Esophagus squamous epithelium (tissue), 5 donors: ENCODE data around the gene MRTO4. TPM values are rescaled to one million over a fixed set of nuclear protein-coding genes. Genes with fewer than 3 reads are reported as not detected.

Source experiments
- DNase-seq: peaks from one replicate; lab custom pipeline; 2025; lab: John Stamatoyannopoulos, UW
- H3K27ac ChIP-seq, 4 donors: fragments of 200-600 bp; sonication (generic); one replicate each; pipeline ENCODE4 v1.5.1; 2016 to 2019; ENCODE audit warnings: mild to moderate bottlenecking in 1 of 4
- H3K27me3 ChIP-seq, 4 donors: fragments of 200-600 bp; sonication (generic); 1 replicate in 3 of 4; 2 replicates in 1 of 4; pipeline versions ENCODE4 v1.5.1 to v1.6.0; 2017 to 2021; ENCODE audit warnings: antibody characterized with exemption in 1 of 4
- H3K36me3 ChIP-seq, 3 donors: fragments of 200-600 bp; sonication (generic); one replicate each; pipeline ENCODE4 v1.5.1; 2016 to 2019
- H3K4me1 ChIP-seq, 3 donors: fragments of 200-600 bp; sonication (generic); one replicate each; pipeline ENCODE4 v1.5.1; 2017 to 2019
- H3K4me3 ChIP-seq, 4 donors: fragments of 200-600 bp; sonication (generic); 1 replicate in 3 of 4; 2 replicates in 1 of 4; pipeline ENCODE4 v1.5.1; 2016 to 2019; ENCODE audit warnings: mild to moderate bottlenecking in 2 of 4, moderate library complexity in 1 of 4
- H3K9me3 ChIP-seq, 3 donors: fragments of 200-600 bp; sonication (generic); one replicate each; pipeline ENCODE4 v1.5.1; 2016 to 2019
- CTCF ChIP-seq, 6 experiments: fragments of 450-650 bp in 4 of 6; fragments of 200-600 bp in 2 of 6; sonication (generic) in 2 of 6; IDR thresholded peaks; one replicate each; pipeline ENCODE4 v1.5.1; 2016 to 2019; ENCODE audit warnings: antibody characterized with exemption in 6 of 6, mild to moderate bottlenecking in 4 of 6, moderate library complexity in 4 of 6
- POLR2A ChIP-seq, 4 donors: fragments of 450-650 bp; IDR thresholded peaks; one replicate each; pipeline ENCODE4 v1.6.1; 2017; ENCODE audit warnings: antibody characterized with exemption in 4 of 4, mild to moderate bottlenecking in 4 of 4, moderate library complexity in 3 of 4
- WGBS, 2 donors: methylation state at CpG; one replicate each; pipeline ENCODE4 v1.1.5; 2018; 5-methylcytosine and 5-hydroxymethylcytosine counted together
- intact Hi-C: fragments of 100-400 bp; cut with DNase I; formaldehyde crosslinking; loops from one replicate; pipeline ENCODE4 v1.15.0; 2022
- total RNA-seq, 4 donors: library from RNA; depleted of rRNA; stranded (reverse); fragments of >200 nt; gene quantifications; one replicate each; pipeline ENCODE4 v1.1.0, GENCODE V29; 2016
- donor health status: DM: yes; HTN: yes; CAD: no.

The MRTO4 gene
- total RNA-seq = 10 to 100 TPM; 25.4 to 48.3 (median 34.2) TPM

GRCh38 chr1:19251305-19252196, at the start of gene MRTO4, which contains the start of gene EMC1:
Gene MRTO4, plus strand, starts transcription at chr1:19251805. Its CDS starts 31 bp downstream, at chr1:19251836.
Gene EMC1, minus strand, starts transcription at chr1:19251524. Its CDS starts 15 bp downstream, at chr1:19251509.
- Histone ChIP-seq H3K27ac (peak within 1 kb of the TSS; percentile 91 to 95 (median 94)), H3K4me1 (peaks cover 17 to 48% (median 26%) of the 10 kb centered on the region in 3 donors), H3K27me3 (no peaks in the 10 kb centered on the region), H3K36me3 (peaks cover 0 to 36% (median 0%) of the 10 kb centered on the region in 3 donors), H3K4me3 (peak within 1 kb of the TSS; percentile 73 to 96 (median 84)), H3K9me3 (no peaks in the 10 kb centered on the region)
- intact Hi-C loops = loop anchor here (10.0 kb wide), 1 partner anchor 403 kb away; no protein-coding TSS in a partner anchor
- 0 to 3% methylated on average over 15 to 32 of the region's 81 CpGs for WGBS, 2 donors
- peak in 1 of 4 donors; percentile 14 for TF ChIP-seq POLR2A (IDR thresholded peaks at IDR 0.05)
- TF ChIP-seq CTCF (IDR thresholded peaks at IDR 0.05) = peak in 1 of 6 experiments; percentile 43
- peak; percentile 16 for DNase-seq

- no peak for TF ChIP-seq CTCF (IDR thresholded peaks at IDR 0.05)
- no peak for TF ChIP-seq POLR2A (IDR thresholded peaks at IDR 0.05)
- intact Hi-C loops = no loop called here
- Histone ChIP-seq H3K27me3 (no peaks in the 10 kb centered on the region), H3K9me3 (no peaks in the 10 kb centered on the region), H3K4me1 (peaks cover 5 to 60% (median 52%) of the 10 kb centered on the region in 3 donors), H3K4me3 (no peak overlapping the region), H3K27ac (peak overlapping the region in 1 of 4 donors; percentile 70), H3K36me3 (peaks cover 4 to 42% (median 20%) of the 10 kb centered on the region in 3 donors)
- no peak for DNase-seq
- 75 to 76% methylated on average over 3 of the region's 3 CpGs for WGBS, 2 donors
These were observed 49.2 kb upstream of the MRTO4 start for GRCh38 chr1:19202396-19202795.

GRCh38 chr1:19203440-19203839, 48.2 kb upstream of the MRTO4 start:
- no peaks in the 10 kb centered on the region for H3K27me3 ChIP-seq
- peak overlapping the region in 3 of 4 donors; percentile 13 to 98 (median 70) for H3K27ac ChIP-seq
- no peaks in the 10 kb centered on the region for H3K9me3 ChIP-seq
- H3K36me3 ChIP-seq = peaks cover 0 to 32% (median 10%) of the 10 kb centered on the region in 3 donors
- TF ChIP-seq POLR2A (IDR thresholded peaks at IDR 0.05) = no peak
- no peak for TF ChIP-seq CTCF (IDR thresholded peaks at IDR 0.05)
- no peak overlapping the region for H3K4me3 ChIP-seq
- DNase-seq = no peak
- WGBS, 2 donors = 28 to 52% methylated on average over 2 of the region's 2 CpGs
- intact Hi-C loops = no loop called here
- peaks cover 5 to 71% (median 59%) of the 10 kb centered on the region in 3 donors for H3K4me1 ChIP-seq

- TF ChIP-seq POLR2A (IDR thresholded peaks at IDR 0.05) (no peak), CTCF (IDR thresholded peaks at IDR 0.05) (no peak)
- intact Hi-C loops = no loop called here
- Histone ChIP-seq H3K27me3 (no peaks in the 10 kb centered on the region), H3K9me3 (no peaks in the 10 kb centered on the region), H3K4me3 (no peak overlapping the region), H3K27ac (peak overlapping the region; percentile 13 to 98 (median 46)), H3K4me1 (peaks cover 5 to 81% (median 65%) of the 10 kb centered on the region in 3 donors), H3K36me3 (peaks cover 0 to 20% (median 0%) of the 10 kb centered on the region in 3 donors)
- 83 to 84% methylated on average over 6 of the region's 6 CpGs for WGBS, 2 donors
- DNase-seq = no peak
These were observed 46.9 kb upstream of the MRTO4 start for GRCh38 chr1:19204446-19205266.
